BLaER1 treated with 17β-estradiol and CSF1 and Interleukin-3, amounts not matched to agents 10 nM and 100 nM (cell line): ENCODE measurements around the gene ZSCAN1.
A peak's percentile ranks its signal among the peaks of the same experiment; 100 is the strongest.
"Not testable (repeated sequence)": the region's sequence is repeated elsewhere in the genome, so short reads cannot be mapped to it uniquely, and the experiment has no call there.

Source experiments
- H3K27ac ChIP-seq, 11 experiments: shearing (Covaris generic); formaldehyde crosslinking; 2 replicates each; pipeline ENCODE4 v1.8.1; 2022
- H3K27me3 ChIP-seq, 11 experiments: shearing (Covaris generic); formaldehyde crosslinking; 2 replicates each; pipeline ENCODE4 v1.8.1; 2022
- H3K36me3 ChIP-seq, 11 experiments: shearing (Covaris generic); formaldehyde crosslinking; 2 replicates each; pipeline ENCODE4 v1.8.1; 2022
- H3K4me1 ChIP-seq, 10 experiments: shearing (Covaris generic); formaldehyde crosslinking; 2 replicates each; pipeline ENCODE4 v1.8.1; 2022
- H3K4me2 ChIP-seq, 11 experiments: shearing (Covaris generic); formaldehyde crosslinking; 2 replicates each; pipeline ENCODE4 v1.8.1; 2022
- H3K4me3 ChIP-seq, 10 experiments: shearing (Covaris generic); formaldehyde crosslinking; 2 replicates each; pipeline ENCODE4 v1.8.1; 2022
- H3K9ac ChIP-seq, 11 experiments: shearing (Covaris generic); formaldehyde crosslinking; 2 replicates each; pipeline ENCODE4 v1.8.1; 2022
- H3K9me3 ChIP-seq, 11 experiments: shearing (Covaris generic); formaldehyde crosslinking; replicated peaks in 1 of 11; 2 replicates each; pipeline ENCODE4 v1.8.1; 2022
- H4K20me1 ChIP-seq, 11 experiments: shearing (Covaris generic); formaldehyde crosslinking; 2 replicates each; pipeline ENCODE4 v1.8.1; 2022
- Cebpa-rat ChIP-seq, 11 experiments: shearing (Covaris generic); IDR thresholded peaks; 2 replicates each; pipeline ENCODE4 v1.8.1; 2022

The ZSCAN1 gene, protein sequence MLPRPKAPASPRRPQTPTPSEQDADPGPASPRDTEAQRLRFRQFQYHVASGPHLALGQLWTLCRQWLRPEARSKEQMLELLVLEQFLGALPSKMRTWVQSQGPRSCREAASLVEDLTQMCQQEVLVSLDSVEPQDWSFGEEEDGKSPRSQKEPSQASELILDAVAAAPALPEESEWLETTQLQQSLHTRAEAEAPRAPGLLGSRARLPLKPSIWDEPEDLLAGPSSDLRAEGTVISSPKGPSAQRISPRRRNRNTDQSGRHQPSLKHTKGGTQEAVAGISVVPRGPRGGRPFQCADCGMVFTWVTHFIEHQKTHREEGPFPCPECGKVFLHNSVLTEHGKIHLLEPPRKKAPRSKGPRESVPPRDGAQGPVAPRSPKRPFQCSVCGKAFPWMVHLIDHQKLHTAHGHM

DNA sequence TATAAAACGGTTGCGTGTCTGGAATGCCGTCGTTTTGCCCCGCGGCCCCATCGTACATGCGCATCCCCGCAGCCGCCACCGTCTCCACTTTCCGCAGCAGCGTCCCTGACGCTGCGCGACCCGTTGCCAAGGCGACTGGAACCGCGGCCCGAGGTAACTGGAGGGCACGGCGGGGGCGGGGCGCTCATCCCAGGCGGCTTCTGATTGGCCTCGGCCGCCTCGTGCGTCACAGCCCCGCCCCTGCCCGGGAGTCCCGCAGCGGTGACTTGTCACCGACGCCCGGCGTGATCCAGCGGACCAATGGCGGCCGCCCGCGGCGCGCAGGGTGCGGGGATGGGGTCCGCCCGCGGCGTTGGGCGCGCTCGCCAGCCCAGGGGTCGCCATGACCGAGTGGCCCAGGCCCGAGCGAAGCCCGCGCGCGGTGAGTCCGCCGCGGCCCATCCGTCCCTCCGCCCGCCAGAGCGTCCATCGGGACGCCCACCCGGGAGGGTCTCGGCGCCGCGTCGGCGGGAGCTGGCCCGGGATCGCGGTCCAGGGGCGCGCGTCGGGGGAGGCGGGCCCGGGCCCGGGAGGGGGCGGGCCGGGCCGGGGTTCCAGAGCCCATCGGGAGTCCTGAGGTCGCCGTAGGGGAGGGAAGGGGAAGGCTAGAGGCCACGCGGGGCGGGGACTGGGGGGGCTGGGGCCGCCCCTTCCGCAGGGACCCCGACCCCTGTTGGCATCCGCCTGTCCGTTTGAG is at the start of gene ZSCAN1:
Gene ZSCAN1 (plus strand): TSS at position 285 of the 736 bp plus-strand sequence. CDS start 3,812 bp downstream, outside the sequence.
- H3K36me3 ChIP-seq: peaks cover 0 to 4% (median 0%) of the 10 kb centered on the region in 11 experiments; a peak in 2 of 22 replicates
- no peak for TF ChIP-seq Cebpa-rat (IDR thresholded peaks at IDR 0.05)
- peaks cover 0 to 6% (median 0%) of the 10 kb centered on the region in 11 experiments; a peak in 2 of 22 replicates for H3K9me3 ChIP-seq
- peak within 1 kb of the TSS; percentile 61 to 82 (median 73) for H3K4me3 ChIP-seq
- peaks cover 4 to 34% (median 22%) of the 10 kb centered on the region in 10 experiments; a peak in 18 of 20 replicates for H3K4me1 ChIP-seq
- peak within 1 kb of the TSS; percentile 81 to 93 (median 88) for H3K9ac ChIP-seq
- peak within 1 kb of the TSS; percentile 77 to 94 (median 86) for H3K27ac ChIP-seq
- no peaks in the 10 kb centered on the region for H4K20me1 ChIP-seq
- peak within 1 kb of the TSS; percentile 71 to 87 (median 76) for H3K4me2 ChIP-seq
- H3K27me3 ChIP-seq: no peaks in the 10 kb centered on the region

DNA sequence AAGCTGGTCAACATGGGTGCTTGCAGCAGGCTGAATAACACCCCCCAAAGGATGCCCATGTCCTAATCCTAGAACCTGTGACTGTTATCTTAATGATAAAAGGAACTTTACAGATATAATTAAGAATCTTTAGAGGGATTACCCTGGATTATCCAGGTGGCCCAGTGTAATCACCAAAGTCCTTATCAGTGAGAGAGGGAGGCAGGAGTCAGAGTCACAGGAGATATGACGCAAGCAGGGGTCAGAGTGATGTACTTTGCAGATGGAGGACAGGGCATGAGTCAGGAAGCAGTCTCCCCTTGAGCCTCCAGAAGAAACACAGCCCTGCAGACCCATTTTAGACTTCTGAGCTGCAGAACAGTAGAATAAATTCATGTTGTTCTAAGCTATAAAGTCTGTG is 41.0 kb upstream of the ZSCAN1 start:
- Histone ChIP-seq H3K9ac (no peak overlapping the region), H3K4me3 (peak overlapping the region in 4 of 10 experiments; percentile 7 to 44 (median 22); a peak in 6 of 20 replicates), H4K20me1 (no peaks in the 10 kb centered on the region), H3K36me3 (peaks cover 97 to 100% (median 100%) of the 10 kb centered on the region in 11 experiments), H3K4me2 (no peak overlapping the region), H3K27ac (no peak overlapping the region), H3K4me1 (no peaks in the 10 kb centered on the region), H3K9me3 (peaks cover 100% of the 10 kb centered on the region in 11 experiments), H3K27me3 (no peaks in the 10 kb centered on the region; a peak in 1 of 22 replicates)
- TF ChIP-seq Cebpa-rat (IDR thresholded peaks at IDR 0.05): no peak

DNA sequence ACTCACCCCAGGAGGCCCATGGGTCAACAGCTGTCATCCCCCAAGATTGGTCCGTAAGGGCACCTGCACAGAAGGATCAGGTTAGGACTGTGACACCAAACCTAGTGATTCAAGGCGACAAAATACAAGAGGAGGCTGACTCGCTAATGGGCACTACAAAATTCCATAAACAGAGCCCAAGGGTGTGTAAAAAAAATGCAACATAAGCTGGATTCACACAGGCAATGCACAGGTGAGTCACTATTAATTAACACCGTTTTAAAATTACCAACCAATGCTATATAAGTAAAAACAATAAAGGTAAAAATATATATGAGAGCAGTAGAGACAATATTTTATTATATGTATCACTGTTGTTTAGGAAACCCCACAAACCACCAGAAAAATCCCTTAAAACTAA is 33.1 kb upstream of the ZSCAN1 start:
- no peaks in the 10 kb centered on the region for H3K27me3 ChIP-seq
- peaks cover 21 to 34% (median 27%) of the 10 kb centered on the region in 10 experiments; a peak in 19 of 20 replicates for H3K4me1 ChIP-seq
- no peaks in the 10 kb centered on the region for H4K20me1 ChIP-seq
- peak overlapping the region in 6 of 11 experiments; percentile 72 to 92 (median 86); a peak in 10 of 22 replicates for H3K4me2 ChIP-seq
- peaks cover 83 to 93% (median 89%) of the 10 kb centered on the region in 11 experiments for H3K9me3 ChIP-seq
- no peak for TF ChIP-seq Cebpa-rat (IDR thresholded peaks at IDR 0.05)
- peak overlapping the region; percentile 75 to 98 (median 86); a peak in 16 of 20 replicates for H3K4me3 ChIP-seq
- peaks cover 74 to 86% (median 81%) of the 10 kb centered on the region in 11 experiments for H3K36me3 ChIP-seq
- H3K9ac ChIP-seq: no peak overlapping the region
- no peak overlapping the region; a peak in 1 of 22 replicates for H3K27ac ChIP-seq

DNA sequence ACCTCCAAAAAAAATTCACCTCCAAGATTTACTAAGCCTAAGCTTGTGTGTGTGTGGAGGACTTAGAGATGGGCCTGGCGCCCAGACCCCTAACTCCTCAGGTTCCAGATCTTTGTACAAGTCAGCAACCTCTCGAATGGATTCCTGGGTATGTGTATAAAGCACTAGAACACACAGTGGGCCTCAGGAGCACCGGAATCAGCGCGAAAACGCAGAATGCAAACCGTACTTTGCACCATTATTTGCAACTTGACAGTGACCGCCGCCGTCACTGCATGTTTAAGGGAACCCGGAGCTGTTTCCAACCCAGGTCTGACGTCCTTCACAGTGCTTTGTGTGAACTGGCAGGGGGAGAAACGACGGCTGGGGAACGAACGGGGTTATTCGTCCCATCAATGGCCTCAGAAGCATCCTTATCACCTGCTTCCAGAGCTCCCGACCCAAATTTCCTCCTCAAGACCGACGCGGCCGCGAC is 31.9 kb upstream of the ZSCAN1 start:
- Histone ChIP-seq H3K4me2 (peak overlapping the region; percentile 72 to 97 (median 88)), H3K4me1 (peaks cover 21 to 34% (median 27%) of the 10 kb centered on the region in 10 experiments; a peak in 19 of 20 replicates), H3K9me3 (peaks cover 74 to 93% (median 86%) of the 10 kb centered on the region in 11 experiments), H3K27ac (peak overlapping the region; percentile 92 to 100 (median 96)), H3K27me3 (no peaks in the 10 kb centered on the region), H3K4me3 (peak overlapping the region; percentile 75 to 98 (median 86)), H3K36me3 (peaks cover 74 to 86% (median 81%) of the 10 kb centered on the region in 11 experiments), H4K20me1 (no peaks in the 10 kb centered on the region), H3K9ac (peak overlapping the region; percentile 95 to 100 (median 98))
- TF ChIP-seq Cebpa-rat (IDR thresholded peaks at IDR 0.05): no peak; a peak in 1 of 22 replicates

DNA sequence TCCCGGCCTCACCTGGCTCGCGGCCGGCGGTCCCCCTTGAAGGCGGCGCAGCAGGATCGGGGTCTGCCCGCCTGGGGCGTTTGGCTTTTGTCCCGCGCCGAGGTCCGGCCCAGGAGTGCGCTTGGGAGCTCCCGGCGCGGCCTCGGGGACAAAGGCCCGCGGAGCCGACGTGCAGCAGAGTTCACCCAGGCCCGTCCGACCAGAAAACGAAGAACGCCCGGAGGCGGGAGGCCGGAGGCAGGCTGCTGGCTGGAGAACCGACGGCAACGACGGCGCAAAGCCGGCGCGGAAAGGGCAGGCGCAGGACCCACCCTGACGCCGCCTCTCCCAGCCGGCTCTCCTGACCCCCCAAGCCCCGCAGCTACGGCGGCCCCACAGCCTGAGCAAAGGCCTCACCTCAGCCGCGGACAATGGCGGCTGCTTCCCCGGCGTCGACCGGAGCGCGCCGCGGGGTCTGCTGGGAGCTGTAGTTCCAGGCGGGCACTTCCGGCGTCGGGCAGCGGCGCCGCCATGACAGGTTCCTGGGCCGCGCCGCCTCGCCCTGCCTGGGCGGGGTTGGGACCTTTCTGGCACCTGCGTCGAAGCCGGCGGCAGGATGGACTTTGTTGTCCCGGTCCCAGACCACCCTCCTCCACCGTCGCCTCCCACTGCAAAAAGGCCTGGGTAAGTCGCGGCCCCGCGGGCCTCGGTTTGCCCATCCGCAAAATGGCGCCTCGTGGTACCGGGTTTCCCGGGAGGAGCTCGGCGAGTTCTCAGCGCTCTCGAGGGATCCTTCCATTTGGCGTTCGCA is 31.2 kb upstream of the ZSCAN1 start, which contains the start of gene ZNF606:
Gene ZNF606 (minus strand): TSS at position 437 of the 790 bp plus-strand sequence. CDS start 1,501 bp downstream, outside the sequence.
- peaks cover 73 to 86% (median 81%) of the 10 kb centered on the region in 11 experiments for H3K36me3 ChIP-seq
- H3K27ac ChIP-seq: peak within 1 kb of the TSS; percentile 92 to 100 (median 96)
- peaks cover 67 to 93% (median 83%) of the 10 kb centered on the region in 11 experiments for H3K9me3 ChIP-seq
- peak within 1 kb of the TSS; percentile 75 to 98 (median 86) for H3K4me3 ChIP-seq
- H3K9ac ChIP-seq: peak within 1 kb of the TSS; percentile 95 to 100 (median 98)
- TF ChIP-seq Cebpa-rat (IDR thresholded peaks at IDR 0.05): no peak
- no peaks in the 10 kb centered on the region for H4K20me1 ChIP-seq
- H3K27me3 ChIP-seq: no peaks in the 10 kb centered on the region
- peaks cover 21 to 34% (median 27%) of the 10 kb centered on the region in 10 experiments; a peak in 19 of 20 replicates for H3K4me1 ChIP-seq
- H3K4me2 ChIP-seq: peak within 1 kb of the TSS; percentile 72 to 97 (median 88)

DNA sequence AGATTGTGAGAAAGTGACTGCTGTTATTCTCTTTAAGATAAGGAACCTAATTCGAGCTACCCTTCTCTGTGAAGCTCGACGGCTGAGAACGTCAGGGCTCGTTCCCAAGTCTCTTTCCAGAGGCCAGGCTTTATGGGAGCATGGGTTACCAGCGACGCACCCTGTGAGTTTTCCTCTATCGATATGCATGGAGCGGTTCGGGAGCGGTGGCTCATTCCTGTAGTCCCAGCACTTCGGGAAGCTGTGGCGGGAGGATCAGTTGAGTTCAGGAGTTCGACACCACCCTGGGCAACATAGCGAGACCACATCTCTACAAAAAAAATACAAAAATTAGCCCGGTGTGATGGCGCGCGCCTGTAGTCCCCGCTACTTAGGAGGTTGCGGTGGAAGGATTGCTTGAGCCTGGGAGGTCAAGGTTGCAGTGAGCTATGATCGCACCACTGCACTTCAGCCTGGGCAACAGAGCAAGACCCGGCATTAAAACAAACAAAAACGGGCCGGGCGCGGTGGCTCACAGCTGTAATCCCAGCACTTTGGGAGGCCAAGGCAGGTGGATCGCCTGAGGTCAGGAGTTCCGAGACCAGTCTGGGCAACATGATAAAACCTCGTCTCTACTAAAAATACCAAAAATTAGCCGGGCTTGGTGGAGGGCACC is 30.5 kb upstream of the ZSCAN1 start:
- Histone ChIP-seq H3K36me3 (peaks cover 66 to 81% (median 76%) of the 10 kb centered on the region in 11 experiments), H4K20me1 (no peaks in the 10 kb centered on the region), H3K4me1 (peaks cover 26 to 37% (median 28%) of the 10 kb centered on the region in 10 experiments; a peak in 19 of 20 replicates), H3K27ac (peak overlapping the region; percentile 92 to 100 (median 96)), H3K9ac (peak overlapping the region; percentile 95 to 100 (median 98)), H3K4me3 (peak overlapping the region; percentile 75 to 98 (median 86)), H3K27me3 (no peaks in the 10 kb centered on the region), H3K4me2 (peak overlapping the region; percentile 72 to 96 (median 88)), H3K9me3 (peaks cover 60 to 92% (median 75%) of the 10 kb centered on the region in 11 experiments)
- TF ChIP-seq Cebpa-rat (IDR thresholded peaks at IDR 0.05): no peak

DNA sequence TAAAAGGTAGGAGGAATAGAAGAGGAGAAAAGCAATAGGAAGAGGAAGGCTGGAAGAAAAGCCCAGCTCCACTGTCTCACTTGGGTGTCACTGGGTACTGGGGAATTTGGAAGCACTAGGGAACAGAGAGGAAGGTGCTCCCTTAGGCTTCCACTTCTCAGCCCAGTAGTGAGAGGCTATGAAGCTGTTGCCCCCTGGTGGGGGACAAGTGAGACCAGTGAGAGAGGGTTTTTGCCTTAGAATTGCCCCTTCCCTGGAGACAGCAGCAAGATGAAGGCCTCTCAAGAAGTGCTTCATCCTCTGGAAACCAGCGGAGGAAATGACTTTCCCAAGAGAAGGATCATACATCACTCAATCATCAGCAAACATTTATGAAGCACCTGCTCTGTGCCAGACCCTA is 26.5 kb upstream of the ZSCAN1 start:
- peaks cover 26 to 66% (median 43%) of the 10 kb centered on the region in 11 experiments; a peak in 21 of 22 replicates for H3K9me3 ChIP-seq

DNA sequence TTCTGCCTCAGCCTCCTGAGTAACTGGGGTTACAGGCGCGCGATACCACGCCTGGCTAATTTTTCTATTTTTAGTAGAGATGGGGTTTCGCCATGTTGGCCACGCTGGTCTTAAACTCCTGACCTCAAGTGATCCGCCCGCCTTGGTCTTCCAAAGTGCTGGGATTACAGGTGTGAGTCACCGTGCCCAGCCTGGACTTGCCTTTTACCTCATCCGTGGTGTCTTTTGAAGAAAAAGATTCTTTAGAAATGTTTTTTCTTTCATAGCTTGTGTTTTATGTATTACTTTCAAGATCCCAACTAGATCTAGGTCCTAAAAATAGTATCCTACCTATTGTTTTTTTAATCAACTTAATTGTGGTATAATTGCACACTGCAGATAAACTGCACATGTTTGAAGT is 24.9 kb upstream of the ZSCAN1 start:
- H3K27ac ChIP-seq: peak overlapping the region in 4 of 11 experiments; percentile 76 to 86 (median 82); a peak in 5 of 22 replicates
- H3K36me3 ChIP-seq: peaks cover 36 to 40% (median 38%) of the 10 kb centered on the region in 11 experiments
- H3K4me3 ChIP-seq: peak overlapping the region; percentile 66 to 81 (median 72)
- H3K4me2 ChIP-seq: peak overlapping the region; percentile 89 to 99 (median 96)
- H3K9me3 ChIP-seq: peaks cover 17 to 61% (median 33%) of the 10 kb centered on the region in 11 experiments; a peak in 21 of 22 replicates
- not testable (repeated sequence) for H3K27me3 ChIP-seq, H4K20me1 ChIP-seq
- H3K9ac ChIP-seq: peak overlapping the region; percentile 81 to 93 (median 86); a peak in 20 of 22 replicates
- H3K4me1 ChIP-seq: peaks cover 22 to 31% (median 27%) of the 10 kb centered on the region in 10 experiments

More for the DNA sequence above, 26.5 kb upstream of the ZSCAN1 start:
- no peak overlapping the region for H3K4me2 ChIP-seq
- peaks cover 0 to 8% (median 0%) of the 10 kb centered on the region in 11 experiments; a peak in 3 of 22 replicates for H4K20me1 ChIP-seq
- no peak overlapping the region for H3K27ac ChIP-seq
- H3K4me1 ChIP-seq: peaks cover 28 to 39% (median 36%) of the 10 kb centered on the region in 10 experiments
- no peaks in the 10 kb centered on the region for H3K27me3 ChIP-seq
- no peak overlapping the region for H3K9ac ChIP-seq
- no peak for TF ChIP-seq Cebpa-rat (IDR thresholded peaks at IDR 0.05)
- peaks cover 36 to 48% (median 45%) of the 10 kb centered on the region in 11 experiments for H3K36me3 ChIP-seq
- no peak overlapping the region for H3K4me3 ChIP-seq
